Measurements from ENCODE around the gene RASD1.

GRCh38 chr17:17445925-17446665 lies 50.1 kb downstream of the RASD1 start:
- TF ChIP-seq CTCF (conservative IDR thresholded peaks at IDR 0.05) (no peak; the same call in 1 of the 2 replicates), EZH2 (IDR thresholded peaks at IDR 0.05; ENCODE audit: low read depth) (no peak)

Data from PC-9 (cell line).